GM12878 (cell line): ENCODE measurements around the gene MAS1L. TPM values are rescaled to one million over a fixed set of nuclear protein-coding genes. Genes with fewer than 3 reads are reported as not detected.

Source experiments
- ATAC-seq: fragments of 200-7000 bp; cut with Tn5 transposase; 3 replicates; pipeline ENCODE4 v1.9.1; 2020; ENCODE audit warnings: mild to moderate bottlenecking, moderate library complexity
- BruUV-seq: library from RNA; stranded (reverse); fragments of 400-500 nt; replicated peaks from 2 replicates; lab custom pipeline; 2021; lab: Mats Ljungman, UMichigan
- CTCF ChIA-PET: fragments of 300-600 bp; sonication (Branson Sonifier 250); formaldehyde crosslinking; extraction: SDS; loops from one replicate; lab custom pipeline; 2021; ENCODE audit warnings: inconsistent platforms; lab: Yijun Ruan, JAX
- POLR2A ChIA-PET: fragments of 350-600 bp; formaldehyde crosslinking; extraction: SDS; loops from one replicate; lab custom pipeline; 2021; ENCODE audit warnings: inconsistent platforms; lab: Charles Lee
- RAD21 ChIA-PET: fragments of 300-600 bp; sonication (Branson Sonifier 250); formaldehyde crosslinking; loops from one replicate; lab custom pipeline; 2023; ENCODE audit warnings: antibody characterized with exemption; ENCODE audit not compliant: unreplicated experiment; lab: Charles Lee
- SMC1A ChIA-PET: fragments of 300-600 bp; sonication (Branson Sonifier 250); formaldehyde crosslinking; loops from one replicate; lab custom pipeline; 2023; ENCODE audit not compliant: unreplicated experiment, uncharacterized antibody; lab: Charles Lee
- DNase-seq: peaks from one replicate; pipeline ENCODE4 v3.0.0-alpha.2; 2011; ENCODE audit warnings: low read depth, low spot score
- FAIRE-seq: peaks from 3 replicates; lab custom pipeline; 2011; peaks lifted over from hg19 to GRCh38; lab: Jason Lieb, UNC
- H2AFZ ChIP-seq: 2 replicates; pipeline ENCODE4 v1.6.0; 2011; ENCODE audit warnings: low read depth, low read length, control low read depth; ENCODE audit not compliant: control insufficient read depth
- H3K27ac ChIP-seq: 2 replicates; pipeline ENCODE4 v1.5.1; 2011; ENCODE audit warnings: control low read depth; ENCODE audit not compliant: control insufficient read depth, insufficient read depth
- H3K27me3 ChIP-seq, 2 experiments: replicated peaks in 1 of 2; 2 replicates each; pipeline versions ENCODE4 v1.6.0 to v1.6.1; 2011; ENCODE audit warnings: low read length in 1 of 2; ENCODE audit not compliant: control insufficient read depth in 2 of 2, insufficient read depth in 2 of 2
- H3K36me3 ChIP-seq, 2 experiments: 2 replicates each; pipeline ENCODE4 v1.5.1; 2011; ENCODE audit warnings: low read length in 1 of 2; ENCODE audit not compliant: control insufficient read depth in 2 of 2, insufficient read depth in 2 of 2
- H3K4me1 ChIP-seq: 2 replicates; pipeline ENCODE4 v1.6.1; 2011; ENCODE audit warnings: mild to moderate bottlenecking, low read length, moderate library complexity, mixed read lengths; ENCODE audit not compliant: control insufficient read depth, insufficient read depth
- H3K4me2 ChIP-seq: 2 replicates; pipeline ENCODE4 v1.6.0; 2011; ENCODE audit warnings: control low read depth; ENCODE audit not compliant: control insufficient read depth, insufficient read depth
- H3K4me3 ChIP-seq: fragments of 200-600 bp; sonication (generic); 2 replicates; pipeline ENCODE4 v1.5.1; 2016
- H3K79me2 ChIP-seq: 2 replicates; pipeline ENCODE4 v1.6.0; 2011; ENCODE audit warnings: low read length; ENCODE audit not compliant: control insufficient read depth, insufficient read depth
- H3K9ac ChIP-seq: 2 replicates; pipeline ENCODE4 v1.8.0; 2011; ENCODE audit warnings: low read length, control low read depth, mixed read lengths; ENCODE audit not compliant: control insufficient read depth, insufficient read depth
- H3K9me3 ChIP-seq: replicated peaks from 3 replicates; pipeline ENCODE4 v1.5.1; 2011; ENCODE audit warnings: mild to moderate bottlenecking, low read length; ENCODE audit not compliant: control insufficient read depth, insufficient read depth
- H4K20me1 ChIP-seq: 2 replicates; pipeline ENCODE4 v1.6.0; 2011; ENCODE audit not compliant: control insufficient read depth, insufficient read depth
- ATF3 ChIP-seq: IDR thresholded peaks from 2 replicates; pipeline ENCODE4 v1.6.1; 2011; ENCODE audit warnings: low read depth, mild to moderate bottlenecking, low read length, moderate library complexity, borderline replicate concordance; ENCODE audit errors: extremely low read depth
- HCFC1 ChIP-seq: fragments of 150-350 bp; IDR thresholded peaks from 2 replicates; pipeline ENCODE4 v1.6.1; 2014; ENCODE audit warnings: low read length
- MXI1 ChIP-seq: fragments of 150-350 bp; IDR thresholded peaks from 2 replicates; pipeline ENCODE4 v1.6.1; 2011; ENCODE audit warnings: low read depth, mild to moderate bottlenecking, inconsistent platforms, low read length, improper control_type of control experiment
- NFXL1 ChIP-seq: fragments of 450-650 bp; IDR thresholded peaks from 2 replicates; pipeline ENCODE4 v1.6.1; 2017; ENCODE audit warnings: antibody characterized with exemption, mild to moderate bottlenecking, borderline replicate concordance
- NKRF ChIP-seq: fragments of 450-650 bp; conservative IDR thresholded peaks from 2 replicates; pipeline ENCODE4 v1.6.1; 2017; ENCODE audit warnings: mild to moderate bottlenecking, moderate library complexity
- POLR2A ChIP-seq: IDR thresholded peaks from 2 replicates; pipeline ENCODE4 v1.6.1; 2011; ENCODE audit warnings: low read depth, mild to moderate bottlenecking, low read length
- RFX5 ChIP-seq: IDR thresholded peaks from 2 replicates; pipeline ENCODE4 v1.6.1; 2011; ENCODE audit warnings: low read depth, low read length, improper control_type of control experiment
- SIN3A ChIP-seq: IDR thresholded peaks from 2 replicates; pipeline ENCODE4 v1.6.1; 2012; ENCODE audit warnings: low read depth, low read length, improper control_type of control experiment
- SMAD5 ChIP-seq: IDR thresholded peaks from 2 replicates; pipeline ENCODE4 v1.6.1; 2016; ENCODE audit warnings: antibody characterized with exemption, low read depth
- ZBED1 ChIP-seq: IDR thresholded peaks from 2 replicates; pipeline ENCODE4 v1.6.1; 2016; ENCODE audit warnings: borderline replicate concordance
- WGBS: methylation state at CpG from one replicate; pipeline ENCODE4 v1.1.6; 2016; ENCODE audit warnings: low lambda C conversion rate; ENCODE audit not compliant: insufficient replicate concordance, insufficient coverage; ENCODE audit errors: missing lambda C conversion rate; 5-methylcytosine and 5-hydroxymethylcytosine counted together
- in situ Hi-C: fragments of 300-500 bp; cut with MboI; formaldehyde crosslinking; loops from 9 replicates; pipeline ENCODE4 v1.14.3; 2018; ENCODE audit warnings: mixed read lengths
- intact Hi-C: fragments of 100-400 bp; cut with micrococcal nuclease; formaldehyde crosslinking; loops from one replicate; pipeline ENCODE4 v1.14.2; 2022; ENCODE audit not compliant: unreplicated experiment
- polyA plus RNA-seq, 11 experiments: library from polyadenylated mRNA; depleted of rRNA in 4 of 11; unstranded in 6 of 11; stranded (reverse) in 5 of 11; fragments of >200 nt; fragmentation: Nextera tagmentation in 4 of 11; fragmentation: Illumina TruSeq in 1 of 11; extraction: Ambion mirVana in 4 of 11; extraction: Trizol in 1 of 11; gene quantifications; 1 replicate in 1 of 11; 2 replicates in 10 of 11; pipeline versions ENCODE4 v1.2.1 to v1.2.3, GENCODE V29; 2011 to 2016; ENCODE audit warnings: inconsistent platforms in 2 of 11, missing spikeins in 2 of 11, low read depth in 1 of 11
- total RNA-seq, 4 experiments: library from RNA; depleted of rRNA in 3 of 4; stranded (reverse); fragments of >200 nt in 3 of 4; fragmentation: Illumina TruSeq in 1 of 4; extraction: Trizol in 1 of 4; gene quantifications; 2 replicates each; pipeline versions ENCODE4 v1.2.1 to v1.2.3, GENCODE V29; 2013 to 2021
- TF ChIP-seq, protein P1 (sequence below): fragments of 450-650 bp; IDR thresholded peaks from 2 replicates; pipeline ENCODE4 v1.6.1; 2017; ENCODE audit warnings: antibody characterized with exemption, mild to moderate bottlenecking, moderate library complexity

MAS1L gene
- total and polyA plus RNA-seq, 10 of the 15 experiments (the other 5 are each of a cell fraction or from before 2014, with no cell fraction given): not detected

DNA sequence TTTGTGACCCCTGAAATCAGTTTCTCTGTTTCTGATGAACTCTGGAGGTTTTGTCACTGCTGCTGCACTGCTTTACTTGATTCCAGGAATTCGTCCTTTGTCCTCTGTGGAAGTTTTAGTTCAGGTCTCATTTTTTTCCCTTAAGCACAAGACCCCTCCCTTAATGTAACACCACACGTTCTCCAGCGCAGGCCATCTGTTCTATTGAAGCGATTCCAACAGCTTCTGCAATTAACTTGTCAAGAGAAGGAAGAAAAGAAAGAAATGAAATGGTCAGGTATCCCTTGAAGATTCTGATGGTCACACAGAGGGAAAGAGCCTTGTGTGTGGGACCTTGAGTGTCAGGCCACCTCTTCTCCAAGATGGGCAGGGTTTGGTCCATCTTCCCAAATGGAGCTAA is 7.8 kb upstream of the MAS1L start:
- in situ Hi-C loops: no loop called here

GRCh38 chr6:29494131-29494530 is 6.4 kb upstream of the MAS1L start:
- ChIA-PET CTCF (interaction anchor here (1.4 kb wide), 1 partner anchor 44 kb away, joined by 3 read pairs; no protein-coding TSS in a partner anchor), RAD21 (no interaction called here), POLR2A (no interaction called here), SMC1A (interaction anchor here (0.9 to 1.8 kb wide), 2 partner anchors 11 to 78 kb away, joined by 3 read pairs; no protein-coding TSS in a partner anchor)
- FAIRE-seq (no peak), ATAC-seq (no peak), DNase-seq (no peak)
- in situ Hi-C loops (no loop called here), intact Hi-C loops (no loop called here)
- no TSS peak for BruUV-seq
- Histone ChIP-seq H3K27ac (no peak overlapping the region), H3K4me3 (no peak overlapping the region), H3K79me2 (no peaks in the 10 kb centered on the region), H3K9ac (no peak overlapping the region), H2AFZ (no peak overlapping the region), H3K27me3 (no peaks in the 10 kb centered on the region), H4K20me1 (no peaks in the 10 kb centered on the region), H3K9me3 (no peaks in the 10 kb centered on the region), H3K4me2 (no peak overlapping the region), H3K36me3 (no peaks in the 10 kb centered on the region), H3K4me1 (no peaks in the 10 kb centered on the region)
- 17% methylated on average over 2 of the region's 2 CpGs for WGBS
- no peak for TF ChIP-seq NKRF
- TF ChIP-seq NFXL1: no peak
- TF ChIP-seq MXI1: no peak
- TF ChIP-seq HCFC1: no peak
- no peak for TF ChIP-seq SIN3A
- TF ChIP-seq SMAD5: no peak
- no peak for TF ChIP-seq RFX5
- no peak for TF ChIP-seq ATF3
- no peak for TF ChIP-seq ZBED1
- no peak for TF ChIP-seq POLR2A

More for the DNA sequence above, 7.8 kb upstream of the MAS1L start:
- ChIA-PET CTCF (interaction anchor here (1.4 kb wide), 1 partner anchor 46 kb away, joined by 3 read pairs; no protein-coding TSS in a partner anchor), RAD21 (no interaction called here)
- Histone ChIP-seq H2AFZ (no peak overlapping the region), H3K4me3 (no peak overlapping the region)
- TF ChIP-seq, protein P1, sequence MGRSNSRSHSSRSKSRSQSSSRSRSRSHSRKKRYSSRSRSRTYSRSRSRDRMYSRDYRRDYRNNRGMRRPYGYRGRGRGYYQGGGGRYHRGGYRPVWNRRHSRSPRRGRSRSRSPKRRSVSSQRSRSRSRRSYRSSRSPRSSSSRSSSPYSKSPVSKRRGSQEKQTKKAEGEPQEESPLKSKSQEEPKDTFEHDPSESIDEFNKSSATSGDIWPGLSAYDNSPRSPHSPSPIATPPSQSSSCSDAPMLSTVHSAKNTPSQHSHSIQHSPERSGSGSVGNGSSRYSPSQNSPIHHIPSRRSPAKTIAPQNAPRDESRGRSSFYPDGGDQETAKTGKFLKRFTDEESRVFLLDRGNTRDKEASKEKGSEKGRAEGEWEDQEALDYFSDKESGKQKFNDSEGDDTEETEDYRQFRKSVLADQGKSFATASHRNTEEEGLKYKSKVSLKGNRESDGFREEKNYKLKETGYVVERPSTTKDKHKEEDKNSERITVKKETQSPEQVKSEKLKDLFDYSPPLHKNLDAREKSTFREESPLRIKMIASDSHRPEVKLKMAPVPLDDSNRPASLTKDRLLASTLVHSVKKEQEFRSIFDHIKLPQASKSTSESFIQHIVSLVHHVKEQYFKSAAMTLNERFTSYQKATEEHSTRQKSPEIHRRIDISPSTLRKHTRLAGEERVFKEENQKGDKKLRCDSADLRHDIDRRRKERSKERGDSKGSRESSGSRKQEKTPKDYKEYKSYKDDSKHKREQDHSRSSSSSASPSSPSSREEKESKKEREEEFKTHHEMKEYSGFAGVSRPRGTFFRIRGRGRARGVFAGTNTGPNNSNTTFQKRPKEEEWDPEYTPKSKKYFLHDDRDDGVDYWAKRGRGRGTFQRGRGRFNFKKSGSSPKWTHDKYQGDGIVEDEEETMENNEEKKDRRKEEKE: no peak
- TF ChIP-seq, all 136 proteins: peak for 0
- intact Hi-C loops: no loop called here
- Histone ChIP-seq H3K9ac (no peak overlapping the region), H3K36me3 (no peaks in the 10 kb centered on the region), H3K27ac (no peak overlapping the region), H4K20me1 (no peaks in the 10 kb centered on the region), H3K27me3 (no peaks in the 10 kb centered on the region), H3K4me2 (no peak overlapping the region), H3K4me1 (no peaks in the 10 kb centered on the region), H3K9me3 (no peaks in the 10 kb centered on the region), H3K79me2 (no peaks in the 10 kb centered on the region)
- WGBS: 11% methylated on average over 4 of the region's 4 CpGs
- POLR2A ChIA-PET: no interaction called here
- BruUV-seq: no TSS peak
- no peak for DNase-seq
- no peak for ATAC-seq
- FAIRE-seq: no peak
- SMC1A ChIA-PET: interaction anchor here (1.1 to 1.8 kb wide), 2 partner anchors 12 to 20 kb away, joined by 3 read pairs; no protein-coding TSS in a partner anchor
